Measurements from ENCODE around the gene DOCK1. TPM values are rescaled to one million over a fixed set of nuclear protein-coding genes. Genes with fewer than 3 reads are reported as not detected.

Gene DOCK1
- total RNA-seq, 4 donors from 2014 or later, result 41.1 to 62.4 (median 53.2) TPM

GRCh38 chr10:127035827-127036226 is 130.6 kb downstream of the DOCK1 start:
- TF ChIP-seq CTCF (IDR thresholded peaks at IDR 0.05; ENCODE audit: low read depth), result no peak

- TF ChIP-seq CTCF (IDR thresholded peaks at IDR 0.05; ENCODE audit: low read depth), result no peak
Measured at GRCh38 chr10:127036987-127037386, 131.8 kb downstream of the DOCK1 start.

- TF ChIP-seq CTCF (IDR thresholded peaks at IDR 0.05; ENCODE audit: low read depth), result no peak
Measured at GRCh38 chr10:127039435-127039834, 134.2 kb downstream of the DOCK1 start.

GRCh38 chr10:127040756-127041155 is 135.5 kb downstream of the DOCK1 start:
- no peak for TF ChIP-seq CTCF (IDR thresholded peaks at IDR 0.05; ENCODE audit: low read depth)

GRCh38 chr10:127041552-127041951 is 136.3 kb downstream of the DOCK1 start:
- no peak for TF ChIP-seq CTCF (IDR thresholded peaks at IDR 0.05; ENCODE audit: low read depth)

GRCh38 chr10:127043301-127043700 is 138.1 kb downstream of the DOCK1 start:
- TF ChIP-seq CTCF (IDR thresholded peaks at IDR 0.05; ENCODE audit: low read depth), result no peak

GRCh38 chr10:127044186-127044585 is 139.0 kb downstream of the DOCK1 start:
- TF ChIP-seq CTCF (IDR thresholded peaks at IDR 0.05; ENCODE audit: low read depth), result no peak
